PC-3 (cell line): ENCODE results near the gene ESPN. TPM values are rescaled to one million over a fixed set of nuclear protein-coding genes. Genes with fewer than 3 reads are reported as not detected.

ENCODE experiments used
- ATAC-seq: fragments of 200-7000 bp; cut with Tn5 transposase; 2 replicates; pipeline ENCODE4 v1.9.1; 2020; ENCODE audit warnings: mild to moderate bottlenecking, moderate library complexity
- BruUV-seq: library from RNA; stranded (reverse); fragments of 400-500 nt; replicated peaks from 2 replicates; lab custom pipeline; 2021; lab: Mats Ljungman, UMichigan
- CTCF ChIA-PET: fragments of 300-600 bp; sonication (Branson Sonifier 250); formaldehyde crosslinking; loops from one replicate; lab custom pipeline; 2022; ENCODE audit warnings: antibody characterized with exemption; lab: Charles Lee
- POLR2A ChIA-PET: fragments of 300-600 bp; sonication (Branson Sonifier 250); formaldehyde crosslinking; loops from one replicate; lab custom pipeline; 2022; ENCODE audit warnings: antibody characterized with exemption; ENCODE audit not compliant: unreplicated experiment; lab: Charles Lee
- DNase-seq: peaks from one replicate; pipeline ENCODE4 v3.0.0-alpha.2; 2015
- H2AFZ ChIP-seq: fragments of 300-600 bp; sonication (generic); 2 replicates; pipeline ENCODE4 v1.6.0; 2016; ENCODE audit warnings: antibody characterized with exemption, low read length
- H3F3A ChIP-seq: fragments of 300-600 bp; sonication (generic); one replicate; pipeline ENCODE4 v1.6.0; 2017; ENCODE audit warnings: antibody characterized with exemption, low read length, control low read depth, mild to moderate bottlenecking; ENCODE audit not compliant: unreplicated experiment
- H3K27ac ChIP-seq: fragments of 300-600 bp; sonication (generic); 2 replicates; pipeline ENCODE4 v1.5.1; 2016; ENCODE audit warnings: mild to moderate bottlenecking, low read length
- H3K27me3 ChIP-seq: fragments of 300-600 bp; sonication (generic); 2 replicates; pipeline ENCODE4 v1.6.1; 2016; ENCODE audit warnings: low read length, mixed read lengths
- H3K36me3 ChIP-seq: fragments of 300-600 bp; sonication (generic); 2 replicates; pipeline ENCODE4 v1.6.1; 2016; ENCODE audit warnings: low read depth, mixed run types, low read length, mixed read lengths
- H3K4me1 ChIP-seq: fragments of 300-600 bp; sonication (generic); 2 replicates; pipeline ENCODE4 v1.5.1; 2016; ENCODE audit warnings: low read length; ENCODE audit not compliant: insufficient read depth
- H3K4me2 ChIP-seq: fragments of 300-600 bp; sonication (generic); 2 replicates; pipeline ENCODE4 v1.6.0; 2016; ENCODE audit warnings: low read length
- H3K4me3 ChIP-seq: fragments of 300-600 bp; sonication (generic); 2 replicates; pipeline ENCODE4 v1.5.1; 2016; ENCODE audit warnings: mild to moderate bottlenecking, low read length, mixed read lengths
- H3K79me2 ChIP-seq: fragments of 300-600 bp; sonication (generic); 2 replicates; pipeline ENCODE4 v1.6.1; 2017; ENCODE audit warnings: low read length, mixed read lengths
- H3K9ac ChIP-seq: fragments of 300-600 bp; sonication (generic); 2 replicates; pipeline ENCODE4 v1.6.0; 2016; ENCODE audit warnings: mild to moderate bottlenecking, low read length
- H3K9me2 ChIP-seq: fragments of 300-600 bp; sonication (generic); replicated peaks from 2 replicates; pipeline ENCODE4 v1.6.1; 2016; ENCODE audit warnings: mixed run types, low read length, mixed read lengths
- H3K9me3 ChIP-seq: fragments of 300-600 bp; sonication (generic); 2 replicates; pipeline ENCODE4 v1.6.1; 2016; ENCODE audit warnings: low read length, mixed read lengths
- H4K20me1 ChIP-seq: fragments of 300-600 bp; sonication (generic); 2 replicates; pipeline ENCODE4 v1.6.1; 2016; ENCODE audit warnings: low read length, mixed read lengths
- EZH2 ChIP-seq: fragments of 300-600 bp; sonication (generic); IDR thresholded peaks from one replicate; pipeline ENCODE4 v1.6.1; 2017; ENCODE audit warnings: antibody characterized with exemption, mild to moderate bottlenecking, low read length; ENCODE audit not compliant: unreplicated experiment
- EZH2phosphoT487 ChIP-seq: fragments of 300-600 bp; sonication (generic); IDR thresholded peaks from 2 replicates; pipeline ENCODE4 v1.6.1; 2018; ENCODE audit warnings: mild to moderate bottlenecking, antibody characterized with exemption, low read length, borderline replicate concordance
- intact Hi-C: fragments of 100-400 bp; cut with micrococcal nuclease; formaldehyde crosslinking; loops from 2 replicates; pipeline ENCODE4 v1.9.0; 2023
- total RNA-seq: library from RNA; depleted of rRNA; stranded (reverse); fragments of >200 nt; gene quantifications from 2 replicates; pipeline ENCODE4 v1.2.3, GENCODE V29; 2014
- TF ChIP-seq, protein P1 (sequence below): fragments of 300-600 bp; sonication (generic); conservative IDR thresholded peaks from 2 replicates; pipeline ENCODE4 v1.5.1; 2017; ENCODE audit warnings: antibody characterized with exemption, low read depth, mild to moderate bottlenecking, low read length

ESPN gene
- total RNA-seq, 1 experiment from 2014 or later = 11.1 TPM

DNA sequence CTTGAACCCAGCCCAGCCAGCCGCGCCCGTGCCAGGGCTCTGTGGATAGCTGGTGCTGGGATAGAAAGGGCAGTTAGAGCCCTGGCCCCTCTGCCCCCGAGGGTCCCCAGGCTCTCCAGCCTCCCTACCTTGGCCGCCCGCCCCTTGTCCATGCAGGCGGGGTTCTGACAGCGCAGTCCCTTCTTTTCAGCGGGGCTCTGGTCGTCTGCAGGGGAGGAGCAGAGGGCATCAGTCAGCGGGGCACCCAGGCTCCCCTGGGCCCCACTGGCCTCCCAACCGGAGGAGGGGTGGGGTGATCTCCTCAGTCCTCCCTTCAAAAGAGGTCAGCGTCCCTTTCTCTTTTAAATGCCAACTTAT lies 71.8 kb downstream of the ESPN start:
- intact Hi-C loops = no loop called here

DNA sequence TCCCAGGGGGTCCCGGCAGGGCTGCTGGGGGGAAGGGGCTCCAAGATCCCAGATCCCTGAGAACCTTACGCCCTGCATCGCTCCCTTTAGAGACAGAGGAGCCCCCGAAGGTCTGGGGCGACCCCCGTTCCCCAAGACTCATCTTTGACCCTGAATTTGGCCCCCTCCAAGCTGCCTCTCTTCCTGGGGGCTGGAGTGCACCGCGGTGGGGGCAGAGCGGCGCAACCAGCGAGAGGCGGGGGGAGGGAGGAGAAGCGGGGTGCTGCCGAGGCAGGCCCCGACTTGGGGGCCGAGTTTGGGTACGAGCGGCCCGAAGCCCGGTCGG lies 72.3 kb downstream of the ESPN start:
- Histone ChIP-seq H3K4me3 (peak overlapping the region; percentile 89), H3K4me2 (peak overlapping the region; percentile 99), H3K9me2 (no peaks in the 10 kb centered on the region), H2AFZ (peak overlapping the region; percentile 59), H3K79me2 (peaks cover 3% of the 10 kb centered on the region; the same call in 1 of the 2 replicates), H4K20me1 (no peaks in the 10 kb centered on the region), H3K36me3 (no peaks in the 10 kb centered on the region), H3F3A (no peaks in the 10 kb centered on the region), H3K27me3 (no peaks in the 10 kb centered on the region), H3K9ac (peak overlapping the region; percentile 65), H3K27ac (no peak overlapping the region), H3K9me3 (no peaks in the 10 kb centered on the region), H3K4me1 (peaks cover 31% of the 10 kb centered on the region)
- POLR2A ChIA-PET = no interaction called here
- intact Hi-C loops = no loop called here
- BruUV-seq = no TSS peak
- TF ChIP-seq EZH2phosphoT487 (no peak), EZH2 (no peak)
- TF ChIP-seq, protein P1, sequence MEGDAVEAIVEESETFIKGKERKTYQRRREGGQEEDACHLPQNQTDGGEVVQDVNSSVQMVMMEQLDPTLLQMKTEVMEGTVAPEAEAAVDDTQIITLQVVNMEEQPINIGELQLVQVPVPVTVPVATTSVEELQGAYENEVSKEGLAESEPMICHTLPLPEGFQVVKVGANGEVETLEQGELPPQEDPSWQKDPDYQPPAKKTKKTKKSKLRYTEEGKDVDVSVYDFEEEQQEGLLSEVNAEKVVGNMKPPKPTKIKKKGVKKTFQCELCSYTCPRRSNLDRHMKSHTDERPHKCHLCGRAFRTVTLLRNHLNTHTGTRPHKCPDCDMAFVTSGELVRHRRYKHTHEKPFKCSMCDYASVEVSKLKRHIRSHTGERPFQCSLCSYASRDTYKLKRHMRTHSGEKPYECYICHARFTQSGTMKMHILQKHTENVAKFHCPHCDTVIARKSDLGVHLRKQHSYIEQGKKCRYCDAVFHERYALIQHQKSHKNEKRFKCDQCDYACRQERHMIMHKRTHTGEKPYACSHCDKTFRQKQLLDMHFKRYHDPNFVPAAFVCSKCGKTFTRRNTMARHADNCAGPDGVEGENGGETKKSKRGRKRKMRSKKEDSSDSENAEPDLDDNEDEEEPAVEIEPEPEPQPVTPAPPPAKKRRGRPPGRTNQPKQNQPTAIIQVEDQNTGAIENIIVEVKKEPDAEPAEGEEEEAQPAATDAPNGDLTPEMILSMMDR = no peak
- DNase-seq (no peak), ATAC-seq (no peak)
- CTCF ChIA-PET = no interaction called here

More for the DNA sequence above, 71.8 kb downstream of the ESPN start:
- Histone ChIP-seq H4K20me1 (no peaks in the 10 kb centered on the region), H3K27ac (no peak overlapping the region), H3K4me1 (peaks cover 36% of the 10 kb centered on the region), H2AFZ (peak overlapping the region; percentile 59; the same call in 1 of the 2 replicates), H3K27me3 (no peaks in the 10 kb centered on the region), H3K9me3 (no peaks in the 10 kb centered on the region), H3K9ac (peak overlapping the region; percentile 65; the same call in 1 of the 2 replicates), H3K9me2 (no peaks in the 10 kb centered on the region), H3K4me2 (peak overlapping the region; percentile 99), H3K79me2 (peaks cover 3% of the 10 kb centered on the region; the same call in 1 of the 2 replicates), H3K4me3 (peak overlapping the region; percentile 89), H3K36me3 (no peaks in the 10 kb centered on the region), H3F3A (peaks cover under 1% of the 10 kb centered on the region)
- no peak for DNase-seq
- ATAC-seq = no peak
- BruUV-seq = no TSS peak
- CTCF ChIA-PET = no interaction called here
- no peak for TF ChIP-seq EZH2
- TF ChIP-seq, protein P1 = no peak
- TF ChIP-seq EZH2phosphoT487 = no peak
- POLR2A ChIA-PET = no interaction called here

DNA sequence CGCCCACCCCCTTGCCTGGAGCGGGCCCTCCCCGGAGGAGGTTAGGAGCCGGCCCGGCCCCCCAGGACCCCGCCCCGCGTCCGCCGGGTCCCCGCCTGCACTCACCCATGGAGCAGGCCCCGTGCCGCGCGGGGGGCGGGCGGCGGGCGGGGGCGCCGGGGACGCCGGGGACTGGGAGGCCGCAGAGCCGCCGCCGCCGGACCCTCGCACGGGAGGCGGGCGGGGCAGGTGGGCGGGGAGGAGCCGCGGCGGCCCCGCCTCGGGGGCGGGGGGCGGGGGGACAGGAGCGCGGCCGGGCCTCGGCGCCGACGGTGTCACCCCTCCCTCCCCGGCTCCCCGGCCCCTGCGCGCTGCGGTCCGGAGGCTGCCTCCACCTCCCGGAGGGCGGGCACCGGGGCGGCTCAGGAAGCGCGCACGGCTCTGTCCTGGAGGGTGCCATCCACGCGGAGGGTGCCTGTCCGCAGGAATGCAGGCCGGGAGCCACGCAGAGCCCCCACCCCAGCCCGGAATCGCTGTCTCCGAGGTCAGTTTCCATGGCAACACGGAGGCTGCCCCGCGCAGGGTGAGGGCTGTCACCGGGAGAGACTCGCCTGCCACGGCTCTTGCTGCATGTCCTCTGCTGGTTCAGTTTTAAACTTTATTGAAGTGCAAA lies 72.8 kb downstream of the ESPN start:
- no peak overlapping the region for H3K27ac ChIP-seq

More for the DNA sequence above, 72.8 kb downstream of the ESPN start:
- ChIA-PET POLR2A (interaction anchor here (0.7 kb wide), 1 partner anchor 24 kb away, joined by 3 read pairs; no protein-coding TSS in a partner anchor), CTCF (no interaction called here)
- Histone ChIP-seq H3K9ac (peak overlapping the region; percentile 66), H4K20me1 (no peaks in the 10 kb centered on the region), H3F3A (no peaks in the 10 kb centered on the region), H3K4me1 (peaks cover 27% of the 10 kb centered on the region), H3K4me3 (peak overlapping the region; percentile 89), H3K9me3 (no peaks in the 10 kb centered on the region), H3K27me3 (no peaks in the 10 kb centered on the region), H3K9me2 (no peaks in the 10 kb centered on the region), H3K79me2 (peaks cover 3% of the 10 kb centered on the region; the same call in 1 of the 2 replicates), H3K36me3 (no peaks in the 10 kb centered on the region), H2AFZ (peak overlapping the region; percentile 96), H3K4me2 (peak overlapping the region; percentile 99)
- TF ChIP-seq, protein P1 = no peak
- TF ChIP-seq EZH2phosphoT487 = no peak
- TF ChIP-seq EZH2 = no peak
- intact Hi-C loops = no loop called here
- DNase-seq (peak; percentile 77), ATAC-seq (peak; percentile 80)
- BruUV-seq = no TSS peak
